Activated B cell treated with CpG ODN at 0.5 μM for 24 hours (primary cell): Measurements from ENCODE around the gene SLC34A2. TPM values are rescaled to one million over a fixed set of nuclear protein-coding genes. Genes with fewer than 3 reads are reported as not detected.
"Not testable (repeated sequence)": the region's sequence is repeated elsewhere in the genome, so short reads cannot be mapped to it uniquely, and the experiment has no call there.

Experiments
- ATAC-seq: fragments of 200-7000 bp; cut with Tn5 transposase; one replicate; pipeline ENCODE4 v1.10.0; 2021; ENCODE audit warnings: low read depth, mild to moderate bottlenecking, moderate library complexity
- CTCF ChIA-PET: fragments of 350-600 bp; sonication (Branson Sonifier 250); formaldehyde crosslinking; loops from one replicate; lab custom pipeline; 2021; ENCODE audit warnings: antibody characterized with exemption; lab: Charles Lee
- POLR2A ChIA-PET: fragments of 350-600 bp; sonication (Branson Sonifier 250); formaldehyde crosslinking; loops from one replicate; lab custom pipeline; 2021; ENCODE audit warnings: antibody characterized with exemption; lab: Charles Lee
- DNase-seq: peaks from one replicate; pipeline ENCODE4 v3.0.0; 2022
- H3K27ac Mint-ChIP-seq: one replicate; pipeline ENCODE4 v1.8.0; 2020; ENCODE audit warnings: mixed read lengths
- H3K27me3 Mint-ChIP-seq: one replicate; pipeline ENCODE4 v1.8.0; 2021; ENCODE audit warnings: mixed read lengths
- H3K36me3 Mint-ChIP-seq: one replicate; pipeline ENCODE4 v1.8.0; 2021; ENCODE audit warnings: low read depth, mixed read lengths
- H3K4me1 Mint-ChIP-seq: one replicate; pipeline ENCODE4 v1.8.0; 2021; ENCODE audit warnings: mixed read lengths
- H3K4me3 Mint-ChIP-seq: one replicate; pipeline ENCODE4 v1.8.0; 2020; ENCODE audit warnings: mild to moderate bottlenecking, mixed read lengths
- H3K9me3 Mint-ChIP-seq: one replicate; pipeline ENCODE4 v1.8.0; 2020; ENCODE audit warnings: mixed read lengths
- CTCF ChIP-seq: fragments of 200-600 bp; IDR thresholded peaks from one replicate; pipeline ENCODE4 v1.8.0; 2022; ENCODE audit warnings: antibody characterized with exemption, mild to moderate bottlenecking
- intact Hi-C: fragments of 100-400 bp; cut with micrococcal nuclease; formaldehyde crosslinking; loops from one replicate; pipeline ENCODE4 v1.15.1; 2024
- total RNA-seq: library from RNA; stranded (reverse); gene quantifications from 2 replicates; pipeline ENCODE4 v1.2.3, GENCODE V29; 2022

Gene SLC34A2
- total RNA-seq, 1 donor from 2014 or later: not detected

- Mint-ChIP-seq H3K27me3 (peaks cover 26% of the 10 kb centered on the region), H3K4me1 (peaks cover 5% of the 10 kb centered on the region)
- intact Hi-C loops: no loop called here
Measured at GRCh38 chr4:25651682-25652081, 4.0 kb upstream of the SLC34A2 start.

DNA sequence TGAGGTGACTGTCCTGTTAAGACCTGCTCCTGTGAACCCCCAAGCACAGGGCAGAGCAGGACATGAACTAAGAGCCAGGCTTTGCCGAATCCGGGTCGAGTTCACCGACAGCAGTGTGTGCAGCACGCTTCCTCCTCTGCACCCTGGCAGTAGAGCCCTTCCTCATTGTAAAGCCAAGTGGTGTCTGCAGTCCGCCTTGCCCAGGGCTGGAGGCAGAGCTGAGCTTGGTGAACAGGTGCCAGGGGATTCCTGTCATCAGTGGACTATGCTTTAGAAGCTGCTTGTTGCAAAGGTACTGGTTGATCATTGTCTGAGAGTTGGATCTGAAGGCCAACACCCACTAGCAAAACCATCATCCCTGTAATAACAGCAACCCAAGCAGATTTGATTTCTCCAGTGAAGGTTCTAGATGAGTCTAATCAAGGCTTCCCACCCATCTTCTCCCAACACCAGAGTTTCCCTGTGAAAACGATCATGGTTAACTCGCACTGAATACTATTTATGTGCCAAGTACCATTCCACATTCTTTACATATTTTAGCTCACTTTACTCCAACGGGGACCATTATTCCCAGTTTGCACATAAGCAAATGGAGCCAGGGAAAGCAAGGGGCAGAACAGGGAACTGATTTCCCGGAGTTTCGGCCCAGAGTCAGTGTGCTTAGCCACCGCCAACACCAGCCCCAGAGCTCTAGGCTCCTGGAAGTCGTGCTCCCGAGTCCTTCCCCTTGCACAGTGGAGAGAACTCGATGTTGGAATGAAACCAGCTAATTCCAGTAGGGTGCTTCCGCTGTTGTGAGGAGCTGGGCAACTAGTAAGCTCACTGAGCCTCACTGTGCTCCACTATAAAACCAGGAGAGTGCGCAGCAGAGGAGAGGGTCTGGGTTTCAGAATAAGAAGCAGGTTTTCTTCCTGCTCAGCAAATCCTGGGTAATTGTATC is 1.4 kb upstream of the SLC34A2 start:
- no peaks in the 10 kb centered on the region for H3K9me3 Mint-ChIP-seq
- CTCF ChIA-PET: no interaction called here
- peaks cover 5% of the 10 kb centered on the region for H3K4me1 Mint-ChIP-seq
- ATAC-seq (no peak), DNase-seq (no peak)
- no peak overlapping the region for H3K27ac Mint-ChIP-seq
- H3K27me3 Mint-ChIP-seq: peaks cover 31% of the 10 kb centered on the region
- TF ChIP-seq CTCF: no peak
- H3K36me3 Mint-ChIP-seq: no peaks in the 10 kb centered on the region
- H3K4me3 Mint-ChIP-seq: no peak overlapping the region
- POLR2A ChIA-PET: no interaction called here
- intact Hi-C loops: no loop called here

More at GRCh38 chr4:25651682-25652081, 4.0 kb upstream of the SLC34A2 start:
- no peak for ATAC-seq
- Mint-ChIP-seq H3K36me3 (no peaks in the 10 kb centered on the region), H3K27ac (no peak overlapping the region), H3K9me3 (no peaks in the 10 kb centered on the region), H3K4me3 (no peak overlapping the region)
- no peak for DNase-seq
- ChIA-PET POLR2A (no interaction called here), CTCF (no interaction called here)
- TF ChIP-seq CTCF: no peak

DNA sequence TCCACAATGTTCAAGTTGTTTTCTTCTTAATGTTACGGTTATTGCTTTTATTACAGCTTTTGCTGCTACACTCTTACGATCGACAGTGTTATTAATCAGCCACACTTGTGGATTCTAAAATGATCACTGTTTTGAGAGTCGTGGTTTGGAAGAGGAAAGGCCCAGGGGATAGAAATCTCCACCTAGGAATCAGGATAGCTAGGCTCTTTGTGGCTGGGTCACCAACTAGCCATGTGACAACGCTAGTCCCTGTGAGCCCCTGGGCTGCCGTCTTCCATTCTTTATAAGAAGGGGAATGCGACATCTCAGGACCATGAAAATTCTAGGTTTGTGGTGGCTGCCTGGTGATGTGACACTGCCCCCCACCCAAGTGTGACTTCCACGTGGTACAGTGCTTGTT is 380 bp downstream of the SLC34A2 start:
- Mint-ChIP-seq H3K36me3 (no peaks in the 10 kb centered on the region), H3K4me1 (peaks cover 5% of the 10 kb centered on the region), H3K4me3 (no peak overlapping the region), H3K27me3 (peaks cover 31% of the 10 kb centered on the region), H3K27ac (no peak overlapping the region), H3K9me3 (no peaks in the 10 kb centered on the region)
- ChIA-PET POLR2A (no interaction called here), CTCF (no interaction called here)
- no peak for TF ChIP-seq CTCF
- DNase-seq (no peak), ATAC-seq (no peak)
- intact Hi-C loops: no loop called here

- ChIA-PET POLR2A (no interaction called here), CTCF (no interaction called here)
- TF ChIP-seq CTCF: no peak
- H3K9me3 Mint-ChIP-seq: no peaks in the 10 kb centered on the region
- intact Hi-C loops: no loop called here
- H3K36me3 Mint-ChIP-seq: no peaks in the 10 kb centered on the region
- ATAC-seq (no peak), DNase-seq (no peak)
- no peak overlapping the region for H3K4me3 Mint-ChIP-seq
- no peak overlapping the region for H3K27ac Mint-ChIP-seq
- peaks cover 5% of the 10 kb centered on the region for H3K4me1 Mint-ChIP-seq
- H3K27me3 Mint-ChIP-seq: peaks cover 28% of the 10 kb centered on the region
Measured at GRCh38 chr4:25658357-25658771, 2.7 kb downstream of the SLC34A2 start.

DNA sequence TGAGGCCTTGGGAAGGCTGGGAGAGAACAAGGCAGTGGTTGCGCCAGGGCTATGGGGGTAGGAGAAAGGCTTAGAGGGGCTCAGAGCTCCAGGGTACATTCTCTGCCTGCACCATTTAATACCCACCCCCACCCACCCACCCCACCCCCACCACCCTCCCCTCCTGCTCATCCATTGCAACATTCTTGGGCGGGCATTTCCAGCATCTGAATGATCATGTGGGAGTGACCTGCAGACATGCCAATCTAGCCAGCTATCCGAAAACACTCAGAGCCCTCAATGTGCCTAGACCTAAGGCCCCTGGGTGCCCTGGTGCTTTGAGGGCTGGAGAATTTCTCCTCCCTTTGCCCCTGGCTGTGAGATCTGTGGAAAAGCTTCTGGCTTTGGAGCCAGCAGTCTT is 3.1 kb downstream of the SLC34A2 start:
- DNase-seq: no peak
- intact Hi-C loops: no loop called here
- ChIA-PET POLR2A (no interaction called here), CTCF (no interaction called here)
- peaks cover 5% of the 10 kb centered on the region for H3K4me1 Mint-ChIP-seq
- no peaks in the 10 kb centered on the region for H3K36me3 Mint-ChIP-seq
- H3K27ac Mint-ChIP-seq: no peak overlapping the region
- H3K9me3 Mint-ChIP-seq: no peaks in the 10 kb centered on the region
- TF ChIP-seq CTCF: no peak
- peaks cover 27% of the 10 kb centered on the region for H3K27me3 Mint-ChIP-seq
- H3K4me3 Mint-ChIP-seq: no peak overlapping the region
- no peak for ATAC-seq

- H3K36me3 Mint-ChIP-seq, H3K4me1 Mint-ChIP-seq, intact Hi-C loops, H3K27ac Mint-ChIP-seq, DNase-seq, H3K27me3 Mint-ChIP-seq, H3K4me3 Mint-ChIP-seq, H3K9me3 Mint-ChIP-seq, CTCF ChIA-PET, POLR2A ChIA-PET, ATAC-seq: not testable (repeated sequence)
Measured at GRCh38 chr4:25661441-25661840, 5.8 kb downstream of the SLC34A2 start.
